ENCODE data around the gene SALL3.

Gene SALL3

GRCh38 chr18:79007440-79007839, 27.8 kb downstream of the SALL3 start:
- no peak for TF ChIP-seq CTCF (conservative IDR thresholded peaks at IDR 0.05; ENCODE audit: low read depth, low read length)
- Histone ChIP-seq H3K27me3 (ENCODE audit: insufficient read depth, low read depth) (no peaks in the 10 kb centered on the region), H3K9ac (no peak overlapping the region), H3K27ac (no peak overlapping the region), H3K4me1 (ENCODE audit: low read depth, poor library complexity, severe bottlenecking) (no peaks in the 10 kb centered on the region), H4K20me1 (ENCODE audit: insufficient read depth) (no peaks in the 10 kb centered on the region), H3K4me2 (no peak overlapping the region), H3K36me3 (ENCODE audit: insufficient read depth) (no peaks in the 10 kb centered on the region), H3K79me2 (ENCODE audit: insufficient read depth, low read depth) (no peaks in the 10 kb centered on the region), H2AFZ (ENCODE audit: low read depth) (no peak overlapping the region), H3K4me3 (IDR thresholded peaks at IDR 0.05; ENCODE audit: insufficient read depth, low read depth, low read length) (no peak overlapping the region)

- no peak overlapping the region for H2AFZ ChIP-seq (ENCODE audit: low read depth)
- no peaks in the 10 kb centered on the region for H3K27me3 ChIP-seq (ENCODE audit: insufficient read depth, low read depth)
- no peak overlapping the region for H3K4me2 ChIP-seq
- H3K4me1 ChIP-seq (ENCODE audit: low read depth, poor library complexity, severe bottlenecking): no peaks in the 10 kb centered on the region
- H3K27ac ChIP-seq: no peak overlapping the region
- H3K4me3 ChIP-seq (IDR thresholded peaks at IDR 0.05; ENCODE audit: insufficient read depth, low read depth, low read length): no peak overlapping the region
- H3K36me3 ChIP-seq (ENCODE audit: insufficient read depth): no peaks in the 10 kb centered on the region
- no peaks in the 10 kb centered on the region for H3K79me2 ChIP-seq (ENCODE audit: insufficient read depth, low read depth)
- no peak overlapping the region for H3K9ac ChIP-seq
- no peak for TF ChIP-seq CTCF (conservative IDR thresholded peaks at IDR 0.05; ENCODE audit: low read depth, low read length)
- no peaks in the 10 kb centered on the region for H4K20me1 ChIP-seq (ENCODE audit: insufficient read depth)
These were observed 28.8 kb downstream of the SALL3 start for GRCh38 chr18:79008356-79008940.

GRCh38 chr18:79010802-79011201, 31.2 kb downstream of the SALL3 start:
- H4K20me1 ChIP-seq (ENCODE audit: insufficient read depth): no peaks in the 10 kb centered on the region
- no peak overlapping the region for H2AFZ ChIP-seq (ENCODE audit: low read depth)
- no peak overlapping the region for H3K4me2 ChIP-seq
- no peak overlapping the region for H3K27ac ChIP-seq
- H3K36me3 ChIP-seq (ENCODE audit: insufficient read depth): no peaks in the 10 kb centered on the region
- H3K4me1 ChIP-seq (ENCODE audit: low read depth, poor library complexity, severe bottlenecking): no peaks in the 10 kb centered on the region
- no peak overlapping the region for H3K4me3 ChIP-seq (IDR thresholded peaks at IDR 0.05; ENCODE audit: insufficient read depth, low read depth, low read length)
- TF ChIP-seq CTCF (conservative IDR thresholded peaks at IDR 0.05; ENCODE audit: low read depth, low read length): no peak
- no peaks in the 10 kb centered on the region for H3K79me2 ChIP-seq (ENCODE audit: insufficient read depth, low read depth)
- no peaks in the 10 kb centered on the region for H3K27me3 ChIP-seq (ENCODE audit: insufficient read depth, low read depth)
- no peak overlapping the region for H3K9ac ChIP-seq

- Histone ChIP-seq H3K27ac (no peak overlapping the region), H3K27me3 (ENCODE audit: insufficient read depth, low read depth) (no peaks in the 10 kb centered on the region), H3K4me1 (ENCODE audit: low read depth, poor library complexity, severe bottlenecking) (no peaks in the 10 kb centered on the region), H3K4me3 (IDR thresholded peaks at IDR 0.05; ENCODE audit: insufficient read depth, low read depth, low read length) (no peak overlapping the region), H4K20me1 (ENCODE audit: insufficient read depth) (no peaks in the 10 kb centered on the region), H3K4me2 (no peak overlapping the region), H2AFZ (ENCODE audit: low read depth) (no peak overlapping the region), H3K36me3 (ENCODE audit: insufficient read depth) (no peaks in the 10 kb centered on the region), H3K9ac (no peak overlapping the region), H3K79me2 (ENCODE audit: insufficient read depth, low read depth) (no peaks in the 10 kb centered on the region)
- no peak for TF ChIP-seq CTCF (conservative IDR thresholded peaks at IDR 0.05; ENCODE audit: low read depth, low read length)
These were observed 31.8 kb downstream of the SALL3 start for GRCh38 chr18:79011300-79011870.

All from KMS-11 (cell line).